ENCODE results near the gene CRACDL. TPM values are rescaled to one million over a fixed set of nuclear protein-coding genes. Genes with fewer than 3 reads are reported as not detected.

CRACDL gene
- total and polyA plus RNA-seq, 2 of the 13 experiments (the other 11 are each of a cell fraction or from before 2014, with no cell fraction given), result 0.15 to 0.26 TPM

- TF ChIP-seq ZBTB40 (IDR thresholded peaks at IDR 0.05) (no peak), ZBTB40 (CRISPR knock-in tag; IDR thresholded peaks at IDR 0.05) (peak; percentile 23; the same call in 1 of the 2 replicates), ZNF275 (CRISPR knock-in tag; IDR thresholded peaks at IDR 0.05; ENCODE audit: borderline replicate concordance) (no peak), MEIS1 (CRISPR knock-in tag; IDR thresholded peaks at IDR 0.05; ENCODE audit: borderline replicate concordance) (no peak), PREB (CRISPR knock-in tag; IDR thresholded peaks at IDR 0.05) (no peak), SOX5 (CRISPR knock-in tag; IDR thresholded peaks at IDR 0.05; ENCODE audit: borderline replicate concordance) (peak; percentile 94), ZFP90 (CRISPR knock-in tag; IDR thresholded peaks at IDR 0.05; ENCODE audit: borderline replicate concordance) (no peak), E2F5 (CRISPR knock-in tag; conservative IDR thresholded peaks at IDR 0.05) (no peak), GTF2F1 (IDR thresholded peaks at IDR 0.05; ENCODE audit: low read length) (no peak), ZNF687 (CRISPR knock-in tag; IDR thresholded peaks at IDR 0.05) (peak; percentile 55), SSRP1 (CRISPR knock-in tag; IDR thresholded peaks at IDR 0.05) (0 out of 2 replicates have a peak, but pooled peaks have one; percentile 56)
These were observed 107.1 kb downstream of the CRACDL start (continued) for GRCh38 chr2:98828793-98829371.
